AG09309 (cell line): ENCODE data around the gene CTRB1.

Experiments
- DNase-seq: peaks from one replicate; pipeline ENCODE4 v3.0.0-alpha.2; 2010; ENCODE audit warnings: low read depth
- H3K4me3 ChIP-seq: 2 replicates; pipeline ENCODE4 v1.5.1; 2011; ENCODE audit warnings: mild to moderate bottlenecking, low read depth, low read length, moderate library complexity; ENCODE audit not compliant: control insufficient read depth
- CTCF ChIP-seq: IDR thresholded peaks from 2 replicates; pipeline ENCODE4 v1.5.1; 2011; ENCODE audit warnings: mild to moderate bottlenecking, low read depth, low read length, inconsistent platforms; ENCODE audit not compliant: insufficient read depth, control insufficient read depth; ENCODE audit errors: missing control alignments

Gene CTRB1

GRCh38 chr16:75260851-75261589 is 42.2 kb downstream of the CTRB1 start:
- TF ChIP-seq CTCF, result no peak
- no peak overlapping the region for H3K4me3 ChIP-seq
- DNase-seq, result no peak

GRCh38 chr16:75261590-75262078 is 42.8 kb downstream of the CTRB1 start:
- TF ChIP-seq CTCF, result no peak
- H3K4me3 ChIP-seq, result no peak overlapping the region
- DNase-seq, result no peak

GRCh38 chr16:75262104-75262799 is 43.5 kb downstream of the CTRB1 start:
- TF ChIP-seq CTCF, result no peak
- no peak overlapping the region for H3K4me3 ChIP-seq
- no peak for DNase-seq

GRCh38 chr16:75262800-75263127 is 44.0 kb downstream of the CTRB1 start:
- DNase-seq, result no peak
- TF ChIP-seq CTCF, result no peak
- no peak overlapping the region for H3K4me3 ChIP-seq

- peak overlapping the region; percentile 71 for H3K4me3 ChIP-seq
Measured at GRCh38 chr16:75263291-75263962, 44.6 kb downstream of the CTRB1 start.

More at GRCh38 chr16:75263291-75263962, 44.6 kb downstream of the CTRB1 start:
- DNase-seq, result no peak
- no peak for TF ChIP-seq CTCF
